Activated T-cell treated with anti-CD3 and anti-CD28 coated beads, Interleukin-2, amount 50 U/mL, for 4 hours (primary cell): ENCODE measurements around the gene PBOV1. TPM values are rescaled to one million over a fixed set of nuclear protein-coding genes. Genes with fewer than 3 reads are reported as not detected.

Experiments used
- ATAC-seq, 2 donors: fragments of 200-7000 bp; cut with Tn5 transposase; one replicate each; pipeline ENCODE4 v1.10.0; 2021
- DNase-seq: peaks from one replicate; pipeline ENCODE4 v3.0.0-alpha.2; 2020
- H3K27me3 Mint-ChIP-seq: one replicate; pipeline ENCODE4 v1.8.0; 2021; ENCODE audit warnings: low read depth, mixed read lengths
- H3K36me3 Mint-ChIP-seq: one replicate; pipeline ENCODE4 v1.8.0; 2022; ENCODE audit warnings: mixed read lengths; ENCODE audit not compliant: insufficient read depth
- H3K4me1 Mint-ChIP-seq: one replicate; pipeline ENCODE4 v1.8.0; 2021; ENCODE audit warnings: low read depth, mixed read lengths
- H3K4me3 Mint-ChIP-seq: one replicate; pipeline ENCODE4 v1.8.0; 2021; ENCODE audit warnings: mild to moderate bottlenecking, moderate library complexity, mixed read lengths
- H3K9me3 Mint-ChIP-seq: one replicate; pipeline ENCODE4 v1.8.0; 2021; ENCODE audit warnings: mixed read lengths
- total RNA-seq, 3 donors: library from RNA; stranded (reverse); gene quantifications; one replicate each; pipeline ENCODE4 v1.2.1, GENCODE V29; 2021

Gene PBOV1
- total RNA-seq, 3 donors from 2014 or later, result not detected

- no peak for DNase-seq
- H3K27me3 Mint-ChIP-seq, result peaks cover 21% of the 10 kb centered on the region
- no peaks in the 10 kb centered on the region for H3K9me3 Mint-ChIP-seq
- no peaks in the 10 kb centered on the region for H3K36me3 Mint-ChIP-seq
- H3K4me1 Mint-ChIP-seq, result no peaks in the 10 kb centered on the region
- ATAC-seq, result no peak
- H3K4me3 Mint-ChIP-seq, result no peak overlapping the region
Measured at GRCh38 chr6:138205437-138206094, 12.7 kb downstream of the PBOV1 start.

GRCh38 chr6:138204792-138205384, 13.4 kb downstream of the PBOV1 start:
- ATAC-seq (no peak), DNase-seq (no peak)
- no peaks in the 10 kb centered on the region for H3K4me1 Mint-ChIP-seq
- H3K9me3 Mint-ChIP-seq, result no peaks in the 10 kb centered on the region
- peaks cover 24% of the 10 kb centered on the region for H3K27me3 Mint-ChIP-seq
- no peaks in the 10 kb centered on the region for H3K36me3 Mint-ChIP-seq
- H3K4me3 Mint-ChIP-seq, result no peak overlapping the region

GRCh38 chr6:138204303-138204702, 14.0 kb downstream of the PBOV1 start:
- H3K9me3 Mint-ChIP-seq, result no peaks in the 10 kb centered on the region
- DNase-seq (no peak), ATAC-seq (no peak)
- no peak overlapping the region for H3K4me3 Mint-ChIP-seq
- H3K27me3 Mint-ChIP-seq, result peaks cover 20% of the 10 kb centered on the region
- H3K36me3 Mint-ChIP-seq, result no peaks in the 10 kb centered on the region
- H3K4me1 Mint-ChIP-seq, result no peaks in the 10 kb centered on the region

- no peaks in the 10 kb centered on the region for H3K36me3 Mint-ChIP-seq
- H3K4me1 Mint-ChIP-seq, result no peaks in the 10 kb centered on the region
- DNase-seq, result no peak
- H3K4me3 Mint-ChIP-seq, result no peak overlapping the region
- no peaks in the 10 kb centered on the region for H3K9me3 Mint-ChIP-seq
- no peak for ATAC-seq
- H3K27me3 Mint-ChIP-seq, result peaks cover 18% of the 10 kb centered on the region
Measured at GRCh38 chr6:138203315-138203714, 15.0 kb downstream of the PBOV1 start.

- Mint-ChIP-seq H3K27me3 (peaks cover 20% of the 10 kb centered on the region), H3K4me1 (no peaks in the 10 kb centered on the region), H3K36me3 (no peaks in the 10 kb centered on the region), H3K9me3 (no peaks in the 10 kb centered on the region), H3K4me3 (no peak overlapping the region)
- ATAC-seq (no peak), DNase-seq (no peak)
Measured at GRCh38 chr6:138201836-138202235, 16.5 kb downstream of the PBOV1 start.

GRCh38 chr6:138198430-138199091, 19.7 kb downstream of the PBOV1 start:
- H3K36me3 Mint-ChIP-seq, result no peaks in the 10 kb centered on the region
- H3K4me1 Mint-ChIP-seq, result no peaks in the 10 kb centered on the region
- H3K27me3 Mint-ChIP-seq, result peaks cover 20% of the 10 kb centered on the region
- no peak overlapping the region for H3K4me3 Mint-ChIP-seq
- DNase-seq (no peak), ATAC-seq (no peak)
- no peaks in the 10 kb centered on the region for H3K9me3 Mint-ChIP-seq

- no peak for DNase-seq
- Mint-ChIP-seq H3K4me1 (no peaks in the 10 kb centered on the region), H3K9me3 (no peaks in the 10 kb centered on the region), H3K36me3 (no peaks in the 10 kb centered on the region), H3K4me3 (no peak overlapping the region), H3K27me3 (peaks cover 20% of the 10 kb centered on the region)
- ATAC-seq, result no peak
Measured at GRCh38 chr6:138197570-138197969, 20.7 kb downstream of the PBOV1 start.

GRCh38 chr6:138196122-138196738, 22.1 kb downstream of the PBOV1 start:
- no peaks in the 10 kb centered on the region for H3K9me3 Mint-ChIP-seq
- ATAC-seq, result no peak
- H3K4me1 Mint-ChIP-seq, result no peaks in the 10 kb centered on the region
- no peak for DNase-seq
- no peak overlapping the region for H3K4me3 Mint-ChIP-seq
- peaks cover 16% of the 10 kb centered on the region for H3K27me3 Mint-ChIP-seq
- H3K36me3 Mint-ChIP-seq, result no peaks in the 10 kb centered on the region

GRCh38 chr6:138194287-138194686, 24.0 kb downstream of the PBOV1 start:
- ATAC-seq (no peak), DNase-seq (no peak)
- Mint-ChIP-seq H3K4me1 (no peaks in the 10 kb centered on the region), H3K36me3 (no peaks in the 10 kb centered on the region), H3K4me3 (no peak overlapping the region), H3K9me3 (no peaks in the 10 kb centered on the region), H3K27me3 (peaks cover 13% of the 10 kb centered on the region)

GRCh38 chr6:138188278-138188941, 29.9 kb downstream of the PBOV1 start:
- Mint-ChIP-seq H3K27me3 (peaks cover 8% of the 10 kb centered on the region), H3K4me3 (no peak overlapping the region), H3K36me3 (no peaks in the 10 kb centered on the region), H3K4me1 (no peaks in the 10 kb centered on the region), H3K9me3 (no peaks in the 10 kb centered on the region)
- DNase-seq, result no peak
- no peak for ATAC-seq

- Mint-ChIP-seq H3K36me3 (no peaks in the 10 kb centered on the region), H3K4me3 (no peak overlapping the region), H3K27me3 (peaks cover 17% of the 10 kb centered on the region), H3K9me3 (no peaks in the 10 kb centered on the region), H3K4me1 (no peaks in the 10 kb centered on the region)
- no peak for ATAC-seq
- no peak for DNase-seq
Measured at GRCh38 chr6:138187156-138187555, 31.1 kb downstream of the PBOV1 start.

- Mint-ChIP-seq H3K36me3 (no peaks in the 10 kb centered on the region), H3K4me3 (no peak overlapping the region), H3K27me3 (peaks cover 12% of the 10 kb centered on the region), H3K9me3 (no peaks in the 10 kb centered on the region), H3K4me1 (no peaks in the 10 kb centered on the region)
- ATAC-seq, result no peak
- DNase-seq, result no peak
Measured at GRCh38 chr6:138184230-138184629, 34.1 kb downstream of the PBOV1 start.

- Mint-ChIP-seq H3K9me3 (no peaks in the 10 kb centered on the region), H3K27me3 (peaks cover 15% of the 10 kb centered on the region), H3K4me3 (no peak overlapping the region), H3K36me3 (no peaks in the 10 kb centered on the region), H3K4me1 (no peaks in the 10 kb centered on the region)
- DNase-seq (no peak), ATAC-seq (no peak)
Measured at GRCh38 chr6:138183790-138184134, 34.5 kb downstream of the PBOV1 start.

GRCh38 chr6:138182939-138183789, 35.1 kb downstream of the PBOV1 start:
- DNase-seq (no peak), ATAC-seq (no peak)
- Mint-ChIP-seq H3K4me3 (no peak overlapping the region), H3K27me3 (peaks cover 15% of the 10 kb centered on the region), H3K4me1 (no peaks in the 10 kb centered on the region), H3K9me3 (peaks cover 4% of the 10 kb centered on the region), H3K36me3 (no peaks in the 10 kb centered on the region)
